Peyer's patch (tissue), 4 donors: ENCODE results near the gene TRAF2. TPM values are rescaled to one million over a fixed set of nuclear protein-coding genes. Genes with fewer than 3 reads are reported as not detected.

ENCODE experiments used
- DNase-seq, 3 donors: peaks; one replicate each; pipeline ENCODE4 v3.0.0-alpha.2; 2017 to 2019
- H3K27ac ChIP-seq, 4 donors: fragments of 200-600 bp; sonication (generic); one replicate each; pipeline ENCODE4 v1.5.1; 2016 to 2019
- H3K27me3 ChIP-seq, 2 donors: fragments of 200-600 bp; sonication (generic); one replicate each; pipeline ENCODE4 v1.5.1; 2019
- H3K36me3 ChIP-seq, 3 donors: fragments of 200-600 bp; sonication (generic); one replicate each; pipeline ENCODE4 v1.5.1; 2016 to 2019
- H3K4me1 ChIP-seq, 4 donors: fragments of 200-600 bp; sonication (generic); one replicate each; pipeline ENCODE4 v1.5.1; 2016 to 2019
- H3K4me3 ChIP-seq, 4 donors: fragments of 200-600 bp; sonication (generic); 1 replicate in 3 of 4; 2 replicates in 1 of 4; pipeline ENCODE4 v1.5.1; 2016 to 2019; ENCODE audit warnings: mild to moderate bottlenecking in 1 of 4
- H3K9me3 ChIP-seq, 4 donors: fragments of 200-600 bp; sonication (generic); one replicate each; pipeline ENCODE4 v1.5.1; 2016 to 2019; ENCODE audit warnings: mild to moderate bottlenecking in 1 of 4
- CTCF ChIP-seq, 6 experiments: fragments of 450-650 bp in 4 of 6; fragments of 200-600 bp in 2 of 6; sonication (generic) in 1 of 6; IDR thresholded peaks; one replicate each; pipeline ENCODE4 v1.5.1; 2017 to 2019; ENCODE audit warnings: antibody characterized with exemption in 6 of 6, mild to moderate bottlenecking in 3 of 6, moderate library complexity in 1 of 6
- POLR2A ChIP-seq, 2 donors: fragments of 450-650 bp; IDR thresholded peaks; one replicate each; pipeline ENCODE4 v1.5.1; 2017; ENCODE audit warnings: antibody characterized with exemption in 2 of 2, mild to moderate bottlenecking in 2 of 2, moderate library complexity in 2 of 2
- total RNA-seq, 4 donors: library from RNA; depleted of rRNA; stranded (reverse); fragments of >200 nt; gene quantifications; one replicate each; pipeline ENCODE4 v1.1.0, GENCODE V29; 2016

The TRAF2 gene
- total RNA-seq, 4 donors from 2014 or later: 17.5 to 75.1 (median 22.2) TPM

DNA sequence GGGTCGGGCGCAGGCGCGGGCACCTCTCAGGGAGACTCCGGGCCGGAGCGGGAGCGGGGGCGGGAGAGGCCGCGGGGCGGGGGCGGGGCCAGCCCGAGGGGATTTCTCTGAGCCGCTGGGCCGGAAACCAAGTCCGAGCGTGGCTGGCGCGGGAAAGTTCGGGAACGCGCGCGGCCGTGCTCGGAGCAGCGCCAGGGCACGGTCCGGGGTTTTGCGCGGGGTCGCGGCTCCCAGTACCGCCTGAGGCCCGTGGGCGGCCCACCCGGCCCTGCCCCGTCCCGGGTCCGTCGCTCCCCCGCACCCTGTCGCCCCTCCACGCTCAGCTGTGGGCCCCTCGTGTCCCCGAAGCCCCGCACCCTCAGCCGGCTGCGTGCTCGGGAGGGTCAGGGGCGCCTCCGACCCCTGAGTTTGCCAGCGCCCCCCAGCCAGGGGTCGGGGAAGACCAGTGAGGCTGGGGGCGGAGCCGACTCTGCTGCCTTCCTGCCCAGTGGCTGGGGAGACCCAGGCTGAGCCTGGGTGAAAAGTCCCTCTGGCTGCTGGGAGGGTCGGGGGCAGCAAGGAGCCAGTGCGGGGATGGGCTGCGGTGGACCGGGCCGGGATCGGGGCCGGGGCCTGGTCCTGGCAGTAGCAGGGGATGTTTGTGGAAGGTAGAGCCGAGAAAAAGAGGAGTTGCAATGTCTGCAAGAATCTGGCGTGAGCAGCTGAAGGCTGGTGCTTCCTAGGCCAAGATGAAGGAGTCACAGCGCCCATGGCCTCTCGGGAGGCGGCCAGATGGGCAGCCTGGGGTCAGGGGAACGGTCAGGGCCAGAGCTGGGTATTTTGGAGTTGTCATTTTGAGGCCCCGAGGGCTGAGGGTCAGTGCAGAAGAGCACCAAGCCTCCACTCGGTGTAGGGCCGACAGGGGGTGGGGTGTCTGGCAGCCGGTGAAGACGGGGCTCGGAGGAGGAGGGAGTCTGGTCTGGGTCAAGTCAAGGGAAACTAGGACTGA lies 588 bp downstream of the TRAF2 start:
- Histone ChIP-seq H3K9me3 (no peaks in the 10 kb centered on the region), H3K36me3 (peaks cover 0 to 8% (median 0%) of the 10 kb centered on the region in 3 donors), H3K4me3 (peak overlapping the region; percentile 75 to 98 (median 92)), H3K27ac (peak overlapping the region; percentile 77 to 98 (median 86)), H3K4me1 (peaks cover 0 to 32% (median 13%) of the 10 kb centered on the region in 4 donors), H3K27me3 (no peaks in the 10 kb centered on the region)
- DNase-seq: peak in 2 of 3 donors; percentile 62 to 65
- no peak for TF ChIP-seq POLR2A (IDR thresholded peaks at IDR 0.05)
- TF ChIP-seq CTCF (IDR thresholded peaks at IDR 0.05): no peak

- Histone ChIP-seq H3K4me3 (no peak overlapping the region), H3K27ac (no peak overlapping the region), H3K4me1 (peaks cover 0 to 18% (median 5%) of the 10 kb centered on the region in 4 donors), H3K9me3 (no peaks in the 10 kb centered on the region), H3K36me3 (peaks cover 0 to 8% (median 0%) of the 10 kb centered on the region in 3 donors), H3K27me3 (no peaks in the 10 kb centered on the region)
- TF ChIP-seq POLR2A (IDR thresholded peaks at IDR 0.05) (no peak), CTCF (IDR thresholded peaks at IDR 0.05) (no peak)
- DNase-seq: no peak
Measured at GRCh38 chr9:136888454-136888853, 2.1 kb downstream of the TRAF2 start.

DNA sequence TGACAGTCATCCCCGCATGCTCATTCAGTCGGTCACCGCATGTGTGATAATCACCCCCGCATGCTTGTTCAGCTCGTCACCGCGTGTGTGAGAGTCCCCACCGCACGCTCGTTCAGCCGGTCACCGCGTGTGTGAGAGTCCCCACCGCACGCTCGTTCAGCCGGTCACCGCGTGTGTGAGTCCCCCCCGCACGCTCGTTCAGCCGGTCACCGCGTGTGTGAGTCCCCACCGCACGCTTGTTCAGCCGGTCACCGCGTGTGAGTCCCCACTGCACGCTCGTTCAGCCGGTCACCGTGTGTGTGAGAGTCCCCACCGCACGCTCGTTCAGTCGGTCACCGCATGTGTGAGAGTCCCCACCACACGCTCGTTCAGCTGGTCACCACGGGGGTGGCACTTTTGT lies 3.5 kb downstream of the TRAF2 start:
- H3K27me3 ChIP-seq: no peaks in the 10 kb centered on the region

GRCh38 chr9:136890661-136891060 lies 4.3 kb downstream of the TRAF2 start:
- H3K27ac ChIP-seq: no peak overlapping the region
- peak in 1 of 3 donors; percentile 23 for DNase-seq
- no peaks in the 10 kb centered on the region for H3K9me3 ChIP-seq
- TF ChIP-seq POLR2A (IDR thresholded peaks at IDR 0.05): no peak
- no peak for TF ChIP-seq CTCF (IDR thresholded peaks at IDR 0.05)
- H3K27me3 ChIP-seq: no peaks in the 10 kb centered on the region
- no peak overlapping the region for H3K4me3 ChIP-seq
- H3K36me3 ChIP-seq: peaks cover 0 to 8% (median 0%) of the 10 kb centered on the region in 3 donors
- peaks cover 0 to 11% (median 3%) of the 10 kb centered on the region in 4 donors for H3K4me1 ChIP-seq

More for the DNA sequence above, 3.5 kb downstream of the TRAF2 start:
- Histone ChIP-seq H3K4me3 (no peak overlapping the region), H3K27ac (no peak overlapping the region), H3K36me3 (peaks cover 0 to 8% (median 0%) of the 10 kb centered on the region in 3 donors), H3K9me3 (no peaks in the 10 kb centered on the region), H3K4me1 (peaks cover 0 to 18% (median 5%) of the 10 kb centered on the region in 4 donors)
- DNase-seq: peak in 1 of 3 donors; percentile 34
- no peak for TF ChIP-seq CTCF (IDR thresholded peaks at IDR 0.05)
- no peak for TF ChIP-seq POLR2A (IDR thresholded peaks at IDR 0.05)

- no peak overlapping the region for H3K4me3 ChIP-seq
Measured at GRCh38 chr9:136896027-136896426, 9.7 kb downstream of the TRAF2 start.

More at GRCh38 chr9:136896027-136896426, 9.7 kb downstream of the TRAF2 start:
- DNase-seq: peak in 1 of 3 donors; percentile 37
- TF ChIP-seq CTCF (IDR thresholded peaks at IDR 0.05) (no peak), POLR2A (IDR thresholded peaks at IDR 0.05) (no peak)
- Histone ChIP-seq H3K27me3 (no peaks in the 10 kb centered on the region), H3K9me3 (no peaks in the 10 kb centered on the region), H3K27ac (no peak overlapping the region), H3K36me3 (peaks cover 0 to 20% (median 0%) of the 10 kb centered on the region in 3 donors), H3K4me1 (peaks cover 0 to 25% (median under 1%) of the 10 kb centered on the region in 4 donors)
